Psoas muscle (tissue), 8 donors: ENCODE measurements around the gene ZNF775. TPM values are rescaled to one million over a fixed set of nuclear protein-coding genes. Genes with fewer than 3 reads are reported as not detected.

Experiments
- ATAC-seq, 4 donors: fragments of 200-7000 bp; cut with Tn5 transposase; one replicate each; pipeline ENCODE4 v1.9.1; 2020; ENCODE audit warnings: moderate library complexity in 3 of 4, mild to moderate bottlenecking in 2 of 4
- DNase-seq, 2 donors: peaks; one replicate each; pipeline ENCODE4 v3.0.0-alpha.2; 2020
- H3K27ac ChIP-seq: fragments of 200-600 bp; one replicate; pipeline ENCODE4 v1.8.0; 2022
- H3K27me3 ChIP-seq, 3 donors: fragments of 200-600 bp in 1 of 3; one replicate each; pipeline versions ENCODE4 v1.6.1 to v1.8.0; 2013 to 2022; ENCODE audit warnings: low read length in 2 of 3, mild to moderate bottlenecking in 2 of 3, moderate library complexity in 1 of 3; ENCODE audit not compliant: insufficient read depth in 3 of 3
- H3K36me3 ChIP-seq, 2 donors: fragments of 200-600 bp in 1 of 2; one replicate each; pipeline versions ENCODE4 v1.6.1 to v1.8.0; 2013 to 2022; ENCODE audit warnings: low read depth in 1 of 2, mild to moderate bottlenecking in 1 of 2, moderate library complexity in 1 of 2; ENCODE audit not compliant: insufficient read depth in 1 of 2
- H3K4me1 ChIP-seq: fragments of 200-600 bp; one replicate; pipeline ENCODE4 v1.8.0; 2022
- H3K4me3 ChIP-seq: fragments of 200-600 bp; one replicate; pipeline ENCODE4 v1.8.0; 2022; ENCODE audit warnings: mild to moderate bottlenecking
- H3K9me3 ChIP-seq: fragments of 200-600 bp; one replicate; pipeline ENCODE4 v1.8.0; 2022
- WGBS, 3 donors: extraction: QIAGEN DNeasy Blood & Tissue Kit; methylation state at CpG; one replicate each; pipeline versions ENCODE4 v1.1.6 to v1.1.7; 2013; 5-methylcytosine and 5-hydroxymethylcytosine counted together
- intact Hi-C, 2 donors: fragments of 100-400 bp; cut with DNase I; formaldehyde crosslinking; loops; one replicate each; pipeline versions ENCODE4 v1.11.0 to v1.14.2; 2022
- polyA plus RNA-seq, 3 donors: library from polyadenylated mRNA; stranded (reverse); fragments of 200-250 nt; gene quantifications; one replicate each; pipeline ENCODE4 v1.2.3, GENCODE V29; 2013
- total RNA-seq, 4 donors: library from RNA; stranded (reverse); fragmentation: NEBNext Ultra II Directional in 2 of 4; extraction: Animal tissue kit (Norgen Biotek cat#: 25700) in 2 of 4; gene quantifications; one replicate each; pipeline versions ENCODE4 v1.2.1 to v1.2.4, GENCODE V29; 2021 to 2023
- TF ChIP-seq, protein P1 (sequence below): fragments of 200-600 bp; IDR thresholded peaks from one replicate; pipeline ENCODE4 v1.8.0; 2022; ENCODE audit warnings: antibody characterized with exemption
- donor health status: healthy with polysubstance abuse.
- donor health status: DM: no; HTN: no; CAD: no; lungs with moderate emphysema.
- donor health status: Bipolar disorder and iron deficiency.
- donor health status: healthy.
- donor health status: DM: yes; HTN: yes; CAD: no.
- donor health status: DM: no; HTN: no; CAD: no.
- donor health status: DM: no; HTN: no; CAD: no.
- donor health status: DM: yes; HTN: yes; CAD: no.

ZNF775 gene
- total and polyA plus RNA-seq, 7 donors = 1.6 to 3.8 (median 2.8) TPM

DNA sequence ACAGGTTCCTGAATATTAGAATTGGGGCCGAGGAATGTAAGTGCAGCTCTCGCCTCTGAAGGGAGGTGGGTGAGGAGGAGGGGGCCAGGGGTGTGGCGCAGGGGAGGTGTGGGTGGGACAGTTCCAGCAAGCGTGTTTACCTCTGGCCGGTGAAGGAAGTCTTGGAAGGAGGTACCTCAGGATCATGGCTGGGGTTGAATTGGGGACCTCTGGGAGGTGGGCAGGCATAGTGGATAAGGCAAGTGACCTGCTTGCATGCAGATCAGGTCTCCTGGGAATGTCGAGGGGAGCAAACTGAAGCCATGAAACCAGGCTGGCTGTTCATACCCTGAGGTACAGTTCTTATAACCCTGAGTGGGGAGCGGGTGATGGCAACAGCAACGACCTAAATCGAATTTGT lies 2.0 kb downstream of the ZNF775 start:
- intact Hi-C loops = loop anchor here in 1 of 2 donors (10.0 kb wide), 1 partner anchor 96 kb away; no protein-coding TSS in a partner anchor
- TF ChIP-seq, protein P1, sequence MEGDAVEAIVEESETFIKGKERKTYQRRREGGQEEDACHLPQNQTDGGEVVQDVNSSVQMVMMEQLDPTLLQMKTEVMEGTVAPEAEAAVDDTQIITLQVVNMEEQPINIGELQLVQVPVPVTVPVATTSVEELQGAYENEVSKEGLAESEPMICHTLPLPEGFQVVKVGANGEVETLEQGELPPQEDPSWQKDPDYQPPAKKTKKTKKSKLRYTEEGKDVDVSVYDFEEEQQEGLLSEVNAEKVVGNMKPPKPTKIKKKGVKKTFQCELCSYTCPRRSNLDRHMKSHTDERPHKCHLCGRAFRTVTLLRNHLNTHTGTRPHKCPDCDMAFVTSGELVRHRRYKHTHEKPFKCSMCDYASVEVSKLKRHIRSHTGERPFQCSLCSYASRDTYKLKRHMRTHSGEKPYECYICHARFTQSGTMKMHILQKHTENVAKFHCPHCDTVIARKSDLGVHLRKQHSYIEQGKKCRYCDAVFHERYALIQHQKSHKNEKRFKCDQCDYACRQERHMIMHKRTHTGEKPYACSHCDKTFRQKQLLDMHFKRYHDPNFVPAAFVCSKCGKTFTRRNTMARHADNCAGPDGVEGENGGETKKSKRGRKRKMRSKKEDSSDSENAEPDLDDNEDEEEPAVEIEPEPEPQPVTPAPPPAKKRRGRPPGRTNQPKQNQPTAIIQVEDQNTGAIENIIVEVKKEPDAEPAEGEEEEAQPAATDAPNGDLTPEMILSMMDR = no peak
- Histone ChIP-seq H3K27ac (no peak overlapping the region), H3K4me1 (peaks cover 26% of the 10 kb centered on the region), H3K4me3 (no peak overlapping the region), H3K27me3 (no peaks in the 10 kb centered on the region), H3K36me3 (no peaks in the 10 kb centered on the region), H3K9me3 (no peaks in the 10 kb centered on the region)
- DNase-seq (no peak), ATAC-seq (no peak)
- 84 to 90% (median 86%) methylated on average over 9 of the region's 9 CpGs for WGBS, 3 donors

DNA sequence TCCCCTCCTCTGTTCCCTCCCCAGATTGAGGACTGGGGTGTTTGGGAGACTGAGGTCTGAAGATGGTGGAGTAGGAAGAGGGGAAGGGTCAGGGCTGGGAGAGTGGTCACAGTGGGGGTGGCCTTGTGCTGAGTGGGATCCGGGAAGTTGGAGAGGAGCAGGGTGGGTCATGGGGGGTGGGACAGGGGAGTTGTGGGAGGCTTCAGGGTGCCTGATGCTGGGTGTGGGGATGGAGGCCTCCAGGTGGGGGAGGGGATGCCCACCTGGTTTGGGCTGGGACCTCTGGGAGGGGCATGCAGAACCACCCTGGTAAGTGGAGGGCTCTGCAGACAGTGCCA lies 2.6 kb downstream of the ZNF775 start:
- TF ChIP-seq, protein P1 = no peak
- Histone ChIP-seq H3K36me3 (no peaks in the 10 kb centered on the region), H3K9me3 (no peaks in the 10 kb centered on the region), H3K4me1 (peaks cover 29% of the 10 kb centered on the region), H3K27ac (no peak overlapping the region), H3K4me3 (no peak overlapping the region), H3K27me3 (no peaks in the 10 kb centered on the region)
- intact Hi-C loops = loop anchor here in 1 of 2 donors (10.0 kb wide), 1 partner anchor 97 kb away; no protein-coding TSS in a partner anchor
- WGBS, 3 donors = 91 to 94% (median 93%) methylated on average over 1 of the region's 1 CpG
- DNase-seq (no peak), ATAC-seq (no peak)

DNA sequence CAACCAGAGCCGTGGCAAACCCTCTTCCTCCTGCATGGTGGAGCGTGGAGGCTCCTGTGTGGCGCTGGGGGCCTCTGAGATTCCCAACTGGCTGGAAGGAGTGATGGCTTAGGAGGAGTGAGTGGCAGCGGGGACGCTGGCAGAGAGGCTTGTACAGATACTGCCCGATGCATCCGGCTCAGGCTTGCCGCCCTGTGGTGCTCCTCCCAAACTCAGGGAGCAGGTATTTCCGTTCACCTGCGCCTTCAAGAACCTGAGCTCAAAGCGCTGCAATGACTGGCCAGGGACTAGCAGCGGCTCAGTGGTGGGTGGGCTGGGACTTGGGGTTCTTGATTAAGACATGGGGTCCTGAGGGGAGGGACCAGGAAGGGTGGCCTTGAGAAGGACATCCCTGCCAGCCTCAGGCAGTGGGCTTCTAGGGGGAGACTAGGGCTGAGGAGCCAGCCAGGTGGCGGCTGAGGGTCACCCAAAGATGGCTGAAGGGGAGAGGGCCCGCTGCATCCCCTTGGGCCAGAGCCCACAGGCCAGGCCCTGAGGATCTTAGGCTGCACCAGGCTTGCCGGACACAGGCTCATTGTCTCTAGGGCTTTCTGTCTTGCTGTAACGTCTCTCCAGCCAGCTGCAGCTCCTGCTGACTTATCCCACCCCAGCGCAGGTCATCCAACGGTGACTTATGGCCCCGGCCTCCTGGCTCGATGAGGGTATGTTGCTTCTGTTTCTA lies 3.2 kb downstream of the ZNF775 start:
- Histone ChIP-seq H3K36me3 (no peaks in the 10 kb centered on the region), H3K4me3 (no peak overlapping the region), H3K4me1 (peaks cover 29% of the 10 kb centered on the region), H3K27ac (no peak overlapping the region), H3K9me3 (no peaks in the 10 kb centered on the region), H3K27me3 (no peaks in the 10 kb centered on the region)
- intact Hi-C loops = loop anchor here in 1 of 2 donors (10.0 kb wide), 1 partner anchor 97 kb away; no protein-coding TSS in a partner anchor
- TF ChIP-seq, protein P1 = no peak
- 74 to 79% (median 78%) methylated on average over 20 of the region's 20 CpGs for WGBS, 3 donors
- no peak for DNase-seq
- ATAC-seq = no peak

DNA sequence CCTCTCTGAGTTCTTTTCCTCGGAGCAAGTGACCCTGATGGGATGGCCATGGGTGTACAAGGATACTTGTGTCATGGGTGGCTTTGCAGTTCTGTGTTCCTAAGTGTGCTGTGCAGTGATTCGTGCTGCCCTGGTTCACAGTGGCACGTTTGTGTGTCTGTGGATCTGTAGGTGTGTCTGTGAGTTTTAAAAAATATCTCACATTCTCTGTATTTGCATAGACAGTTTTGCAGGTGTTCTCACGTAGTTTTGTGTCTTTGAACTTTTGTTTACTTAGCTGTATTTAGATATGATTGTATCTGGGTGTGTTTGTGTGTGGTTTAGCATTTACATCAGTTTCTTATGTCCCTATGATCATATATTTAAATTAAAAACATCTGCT lies 3.7 kb downstream of the ZNF775 start:
- Histone ChIP-seq H3K27me3 (no peaks in the 10 kb centered on the region), H3K36me3 (no peaks in the 10 kb centered on the region), H3K9me3 (no peaks in the 10 kb centered on the region), H3K27ac (no peak overlapping the region), H3K4me1 (peaks cover 27% of the 10 kb centered on the region), H3K4me3 (no peak overlapping the region)
- DNase-seq = no peak
- ATAC-seq = no peak
- intact Hi-C loops = loop anchor here in 1 of 2 donors (10.0 kb wide), 1 partner anchor 98 kb away; no protein-coding TSS in a partner anchor
- TF ChIP-seq, protein P1 = no peak
- WGBS, 3 donors = 55 to 67% (median 65%) methylated on average over 4 of the region's 4 CpGs
